WI38 (cell line): ENCODE measurements around the gene MACROD2.
"Not testable (repeated sequence)": the region's sequence is repeated elsewhere in the genome, so short reads cannot be mapped to it uniquely, and the experiment has no call there.

Source experiments
- H3K4me3 ChIP-seq: 2 replicates; pipeline ENCODE4 v1.5.1; 2011; ENCODE audit warnings: low read depth, mild to moderate bottlenecking, control low read depth, low read length
- CTCF ChIP-seq: IDR thresholded peaks from 2 replicates; pipeline ENCODE4 v1.5.1; 2012; ENCODE audit warnings: low read depth, mild to moderate bottlenecking, control low read depth, low read length

Gene MACROD2

DNA sequence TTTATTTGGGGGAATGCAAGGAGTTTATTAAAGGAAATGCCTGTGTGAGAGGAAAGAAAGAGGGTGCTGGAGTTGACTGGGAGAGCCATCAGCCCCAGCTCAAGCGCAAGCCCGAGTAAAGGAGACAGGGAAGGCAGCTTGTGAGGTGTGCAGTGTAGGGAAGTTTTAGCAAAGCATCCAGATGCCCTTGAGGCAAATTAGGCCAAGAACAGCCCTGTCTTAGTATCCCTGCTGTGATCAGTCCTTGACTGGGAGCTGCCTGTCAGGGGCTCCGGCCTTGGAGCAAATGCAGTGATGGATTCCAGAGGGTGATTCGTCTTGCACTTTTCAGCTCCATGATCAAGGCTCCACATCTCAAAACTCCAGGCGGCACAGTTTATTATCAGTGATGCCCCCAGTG lies 2016.2 kb downstream of the MACROD2 start:
- no peak for TF ChIP-seq CTCF
- no peak overlapping the region for H3K4me3 ChIP-seq

DNA sequence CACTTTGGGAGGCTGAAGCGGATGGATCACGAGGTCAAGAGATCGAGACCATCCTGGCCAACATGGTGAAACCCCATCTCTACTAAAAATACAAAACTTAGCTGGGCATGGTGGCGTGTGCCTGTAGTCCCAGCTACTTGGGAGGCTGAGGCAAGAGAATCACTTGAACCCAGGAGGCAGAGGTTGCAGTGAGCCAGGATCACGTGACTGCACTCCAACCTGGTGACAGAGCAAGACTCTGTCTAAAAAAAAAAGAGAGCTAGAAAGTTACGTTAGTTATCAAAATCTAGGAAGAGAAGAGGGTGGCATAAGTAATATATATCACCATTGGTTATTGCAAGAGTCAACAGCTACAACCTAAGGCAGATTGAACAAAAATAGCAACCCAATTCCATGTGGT lies 2017.6 kb downstream of the MACROD2 start:
- not testable (repeated sequence) for H3K4me3 ChIP-seq

GRCh38 chr20:16013631-16014030 lies 2018.3 kb downstream of the MACROD2 start:
- no peak for TF ChIP-seq CTCF
- H3K4me3 ChIP-seq, result no peak overlapping the region

DNA sequence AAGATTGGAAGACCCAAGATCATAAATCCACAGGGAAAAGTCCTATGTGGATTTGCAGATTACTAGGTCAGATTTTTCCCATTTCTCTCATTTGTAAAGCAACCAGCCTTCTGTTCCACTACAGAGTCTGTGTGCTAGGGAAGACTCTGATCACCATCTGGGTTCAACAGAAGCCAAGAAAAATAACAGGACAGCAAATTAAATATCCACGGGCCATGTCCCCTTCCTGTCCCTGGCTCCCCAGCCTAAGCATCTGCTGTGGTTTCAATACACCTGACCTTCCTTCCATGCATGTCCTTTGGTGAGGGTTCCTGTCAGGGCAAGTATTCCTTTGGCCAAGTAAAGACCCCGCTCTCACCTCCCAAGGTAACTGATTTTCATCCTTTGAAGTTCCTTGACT lies 2019.1 kb downstream of the MACROD2 start:
- no peak for TF ChIP-seq CTCF

DNA sequence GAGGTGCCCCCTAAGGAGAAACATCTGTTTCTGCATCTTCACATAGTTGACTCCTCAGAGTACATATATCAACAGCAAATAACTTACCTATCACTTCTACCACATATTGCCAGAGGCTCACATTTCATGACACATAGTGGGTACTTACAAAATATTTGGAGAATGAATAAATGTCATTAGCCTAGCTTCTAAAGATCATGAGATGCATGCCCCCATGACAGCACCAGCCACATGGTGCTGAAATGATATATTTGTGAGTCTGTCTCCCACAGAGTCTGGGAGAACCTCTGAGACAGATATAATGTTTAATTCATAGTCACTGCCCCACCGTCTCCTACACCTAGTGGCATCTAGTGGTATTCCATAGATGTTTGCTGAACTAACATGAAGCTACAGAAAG lies 2022.3 kb downstream of the MACROD2 start:
- TF ChIP-seq CTCF, result no peak
- H3K4me3 ChIP-seq, result no peak overlapping the region

More for the DNA sequence above, 2019.1 kb downstream of the MACROD2 start:
- H3K4me3 ChIP-seq, result no peak overlapping the region

- H3K4me3 ChIP-seq, result no peak overlapping the region
- TF ChIP-seq CTCF, result no peak
Measured at GRCh38 chr20:16018881-16019280, 2023.6 kb downstream of the MACROD2 start.

GRCh38 chr20:16020971-16021370 lies 2025.7 kb downstream of the MACROD2 start:
- no peak for TF ChIP-seq CTCF
- H3K4me3 ChIP-seq, result no peak overlapping the region

DNA sequence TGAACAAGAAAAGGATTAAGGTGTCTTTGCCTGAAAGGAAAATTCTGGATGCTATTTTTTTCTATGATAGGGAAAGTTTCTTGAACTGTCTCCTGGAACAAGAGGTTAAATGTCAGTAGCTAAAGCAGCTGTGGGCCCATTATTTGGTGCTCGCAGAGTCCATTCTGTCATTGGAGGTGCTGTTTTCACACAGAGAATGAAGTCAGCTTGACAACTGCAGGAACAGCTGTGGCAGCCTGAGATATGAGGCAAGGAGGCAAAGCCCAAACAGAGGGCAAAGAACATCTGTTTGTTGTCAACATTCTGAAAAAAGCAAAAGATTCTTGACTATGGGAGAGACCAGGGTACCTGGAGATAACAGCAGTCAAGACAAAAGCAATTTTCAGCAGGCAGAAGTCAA lies 2029.8 kb downstream of the MACROD2 start:
- no peak for TF ChIP-seq CTCF

More for the DNA sequence above, 2029.8 kb downstream of the MACROD2 start:
- H3K4me3 ChIP-seq, result no peak overlapping the region
